Pancreas (tissue), 10 donors: ENCODE data around the gene SHH. TPM values are rescaled to one million over a fixed set of nuclear protein-coding genes. Genes with fewer than 3 reads are reported as not detected.
A peak's percentile ranks its signal among the peaks of the same experiment; 100 is the strongest.

Source experiments
- ATAC-seq, 4 donors: fragments of 200-7000 bp; cut with Tn5 transposase; one replicate each; pipeline versions ENCODE4 v1.8.0 to v1.9.1; 2020; ENCODE audit warnings: mild to moderate bottlenecking in 4 of 4, moderate library complexity in 4 of 4
- DNase-seq, 6 donors: peaks; one replicate each; pipeline ENCODE4 v3.0.0-alpha.2; 2020
- FAIRE-seq: peaks from 2 replicates; lab custom pipeline; 2012; peaks lifted over from hg19 to GRCh38; lab: Jason Lieb, UNC
- H3K27ac ChIP-seq, 4 donors: fragments of 200-600 bp; sonication (generic); 1 replicate in 3 of 4; 2 replicates in 1 of 4; pipeline versions ENCODE4 v1.5.0 to v1.8.0; 2020
- H3K27me3 ChIP-seq, 4 donors: fragments of 200-600 bp; one replicate each; pipeline ENCODE4 v1.8.0; 2021
- H3K36me3 ChIP-seq, 3 donors: fragments of 200-600 bp; sonication (generic) in 1 of 3; one replicate each; pipeline versions ENCODE4 v1.5.0 to v1.8.0; 2020 to 2021
- H3K4me1 ChIP-seq, 3 donors: fragments of 200-600 bp; one replicate each; pipeline ENCODE4 v1.8.0; 2021
- H3K4me3 ChIP-seq, 4 donors: fragments of 200-600 bp; sonication (generic) in 2 of 4; one replicate each; pipeline versions ENCODE4 v1.5.0 to v1.8.0; 2020 to 2021
- H3K9me3 ChIP-seq, 4 donors: fragments of 200-600 bp; one replicate each; pipeline ENCODE4 v1.8.0; 2021
- WGBS, 2 donors: extraction: QIAGEN DNeasy Blood & Tissue Kit; methylation state at CpG; one replicate each; pipeline ENCODE4 v1.1.7; 2013; 5-methylcytosine and 5-hydroxymethylcytosine counted together
- intact Hi-C, 3 donors: fragments of 100-400 bp; cut with DNase I; formaldehyde crosslinking; loops; one replicate each; pipeline versions ENCODE4 v1.11.1 to v1.14.2; 2022
- polyA plus RNA-seq, 2 donors: library from polyadenylated mRNA; stranded (reverse); fragments of 200-250 nt; gene quantifications; one replicate each; pipeline ENCODE4 v1.2.3, GENCODE V29; 2013
- total RNA-seq, 6 donors: library from RNA; stranded (reverse); fragmentation: NEBNext Ultra II Directional in 4 of 6; extraction: Animal tissue kit (Norgen Biotek cat#: 25700) in 4 of 6; gene quantifications; one replicate each; pipeline versions ENCODE4 v1.2.1 to v1.2.4, GENCODE V29; 2021 to 2023
- TF ChIP-seq, protein P1 (sequence below), 4 donors: fragments of 200-600 bp; sonication (generic) in 3 of 4; IDR thresholded peaks; one replicate each; pipeline versions ENCODE4 v1.5.0 to v1.8.0; 2021; ENCODE audit warnings: antibody characterized with exemption in 4 of 4
- donor health status: healthy with polysubstance abuse.
- donor health status: DM: no; HTN: no; CAD: no; lungs with moderate emphysema.
- donor health status: DM: no; HTN: no; CAD: no.
- donor health status: control.
- donor health status: control.
- donor health status: Bipolar disorder and iron deficiency.
- donor health status: DM: yes; HTN: yes; CAD: no.
- donor health status: DM: no; HTN: no; CAD: no.
- donor health status: DM: no; HTN: no; CAD: no.
- donor health status: DM: yes; HTN: yes; CAD: no.

SHH gene
- total and polyA plus RNA-seq, 8 donors, result 0.08 to 0.85 (median 0.26) TPM

DNA sequence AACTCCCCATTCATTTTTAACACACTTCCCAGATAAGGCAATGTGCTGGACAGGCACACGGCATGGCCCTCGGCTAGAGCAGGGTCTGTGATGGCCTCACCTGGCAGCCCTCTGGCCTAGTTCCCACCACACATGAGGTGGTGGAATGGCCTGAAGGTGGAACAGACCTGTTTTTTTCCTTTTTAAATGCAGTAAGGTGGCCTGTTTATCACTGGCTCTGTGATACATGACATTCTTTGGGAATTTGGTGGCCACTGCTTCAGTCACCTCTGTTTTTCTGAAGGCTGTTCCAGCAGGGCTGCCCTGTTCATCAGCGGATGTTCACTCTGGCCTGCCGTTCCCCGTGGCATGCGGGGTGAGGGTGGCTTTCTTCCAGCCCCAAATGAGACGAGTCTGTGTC is 36.6 kb downstream of the SHH start:
- Histone ChIP-seq H3K4me3 (no peak overlapping the region), H3K27ac (no peak overlapping the region), H3K4me1 (no peaks in the 10 kb centered on the region), H3K9me3 (no peaks in the 10 kb centered on the region), H3K36me3 (peaks cover 0 to 66% (median 26%) of the 10 kb centered on the region in 3 donors), H3K27me3 (no peaks in the 10 kb centered on the region)
- no peak for DNase-seq
- ATAC-seq, result no peak
- FAIRE-seq, result no peak
- TF ChIP-seq, protein P1, sequence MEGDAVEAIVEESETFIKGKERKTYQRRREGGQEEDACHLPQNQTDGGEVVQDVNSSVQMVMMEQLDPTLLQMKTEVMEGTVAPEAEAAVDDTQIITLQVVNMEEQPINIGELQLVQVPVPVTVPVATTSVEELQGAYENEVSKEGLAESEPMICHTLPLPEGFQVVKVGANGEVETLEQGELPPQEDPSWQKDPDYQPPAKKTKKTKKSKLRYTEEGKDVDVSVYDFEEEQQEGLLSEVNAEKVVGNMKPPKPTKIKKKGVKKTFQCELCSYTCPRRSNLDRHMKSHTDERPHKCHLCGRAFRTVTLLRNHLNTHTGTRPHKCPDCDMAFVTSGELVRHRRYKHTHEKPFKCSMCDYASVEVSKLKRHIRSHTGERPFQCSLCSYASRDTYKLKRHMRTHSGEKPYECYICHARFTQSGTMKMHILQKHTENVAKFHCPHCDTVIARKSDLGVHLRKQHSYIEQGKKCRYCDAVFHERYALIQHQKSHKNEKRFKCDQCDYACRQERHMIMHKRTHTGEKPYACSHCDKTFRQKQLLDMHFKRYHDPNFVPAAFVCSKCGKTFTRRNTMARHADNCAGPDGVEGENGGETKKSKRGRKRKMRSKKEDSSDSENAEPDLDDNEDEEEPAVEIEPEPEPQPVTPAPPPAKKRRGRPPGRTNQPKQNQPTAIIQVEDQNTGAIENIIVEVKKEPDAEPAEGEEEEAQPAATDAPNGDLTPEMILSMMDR (IDR thresholded peaks at IDR 0.05), result no peak
- 89 to 91% methylated on average over 7 of the region's 7 CpGs for WGBS, 2 donors
- intact Hi-C loops, result no loop called here

DNA sequence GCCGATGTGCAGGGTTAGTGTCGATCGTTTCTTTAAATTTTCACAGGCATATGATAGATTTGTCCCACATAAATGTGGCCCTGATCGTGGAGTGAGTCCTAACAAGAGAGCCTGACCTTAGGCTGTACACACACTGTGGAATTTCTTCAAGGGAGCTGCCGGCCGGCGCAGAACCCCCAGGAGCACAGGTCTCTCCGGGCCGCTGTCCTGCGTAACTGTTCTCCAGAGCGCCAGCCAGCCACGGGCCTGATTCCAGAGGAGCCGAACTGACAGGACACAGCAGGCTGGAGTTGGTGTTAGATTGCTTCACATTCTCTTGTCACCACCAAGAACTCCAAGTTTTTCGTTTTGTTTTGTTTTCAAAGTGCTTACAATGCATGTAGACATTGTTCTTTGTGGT is 37.3 kb downstream of the SHH start:
- TF ChIP-seq, protein P1 (IDR thresholded peaks at IDR 0.05), result no peak
- Histone ChIP-seq H3K27ac (no peak overlapping the region), H3K9me3 (no peaks in the 10 kb centered on the region), H3K4me1 (no peaks in the 10 kb centered on the region), H3K4me3 (no peak overlapping the region), H3K36me3 (peaks cover 0 to 68% (median 25%) of the 10 kb centered on the region in 3 donors), H3K27me3 (no peaks in the 10 kb centered on the region)
- intact Hi-C loops, result no loop called here
- no peak for DNase-seq
- WGBS, 2 donors, result 93 to 94% methylated on average over 14 of the region's 14 CpGs
- FAIRE-seq, result no peak
- ATAC-seq, result no peak

DNA sequence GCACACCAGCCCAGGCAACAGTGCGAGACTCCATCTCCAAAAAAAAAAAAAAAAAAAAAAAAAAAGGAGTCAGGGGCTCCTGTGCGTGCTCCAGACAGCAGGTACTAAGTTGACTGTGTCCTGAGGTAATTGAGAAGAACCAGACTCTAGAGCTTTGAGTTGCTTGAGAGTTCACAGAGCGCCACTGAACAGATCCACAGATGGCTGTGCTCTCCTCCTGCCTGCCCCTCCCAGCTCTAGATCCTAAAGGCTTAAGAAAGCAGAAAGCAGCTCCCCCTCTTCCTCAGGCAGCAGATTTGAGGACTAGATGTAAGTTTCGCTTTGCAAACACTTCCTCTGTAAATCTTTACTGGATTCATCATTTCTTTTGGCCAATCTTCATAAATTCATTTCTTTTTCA is 38.7 kb downstream of the SHH start:
- FAIRE-seq (no peak), DNase-seq (no peak), ATAC-seq (no peak)
- no peak overlapping the region for H3K4me3 ChIP-seq
- TF ChIP-seq, protein P1 (IDR thresholded peaks at IDR 0.05), result no peak
- no peak overlapping the region for H3K27ac ChIP-seq
- 97 to 99% methylated on average over 4 of the region's 4 CpGs for WGBS, 2 donors
- H3K27me3 ChIP-seq, result no peaks in the 10 kb centered on the region
- no peaks in the 10 kb centered on the region for H3K4me1 ChIP-seq
- H3K9me3 ChIP-seq, result no peaks in the 10 kb centered on the region
- H3K36me3 ChIP-seq, result peaks cover 7 to 79% (median 33%) of the 10 kb centered on the region in 3 donors
- intact Hi-C loops, result no loop called here

DNA sequence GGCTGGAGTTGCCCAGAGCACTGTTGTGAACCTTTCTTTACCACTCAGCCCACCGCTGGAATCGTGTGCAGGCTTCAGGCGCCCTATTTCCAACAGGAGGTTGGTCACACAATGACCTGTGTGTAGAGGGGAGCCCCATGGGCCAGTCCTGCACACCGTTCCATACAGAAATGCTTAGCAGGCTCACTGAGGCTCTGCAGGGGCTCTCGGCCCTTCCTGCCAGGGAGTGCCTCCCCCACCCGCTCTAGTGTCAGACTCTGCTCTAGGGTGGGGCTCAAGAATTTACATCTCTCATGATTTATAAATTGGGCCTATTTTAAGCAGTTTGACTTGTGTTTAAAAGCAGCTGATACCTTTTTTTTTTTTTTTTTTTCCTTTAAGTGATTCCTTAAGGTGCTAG is 42.0 kb downstream of the SHH start:
- 93% methylated on average over 6 of the region's 6 CpGs for WGBS, 2 donors
- H3K4me1 ChIP-seq, result no peaks in the 10 kb centered on the region
- DNase-seq (no peak), FAIRE-seq (no peak), ATAC-seq (no peak)
- H3K4me3 ChIP-seq, result no peak overlapping the region
- no peaks in the 10 kb centered on the region for H3K9me3 ChIP-seq
- TF ChIP-seq, protein P1 (IDR thresholded peaks at IDR 0.05), result no peak
- H3K27me3 ChIP-seq, result no peaks in the 10 kb centered on the region
- intact Hi-C loops, result no loop called here
- no peak overlapping the region for H3K27ac ChIP-seq
- peaks cover 7 to 75% (median 34%) of the 10 kb centered on the region in 3 donors for H3K36me3 ChIP-seq

DNA sequence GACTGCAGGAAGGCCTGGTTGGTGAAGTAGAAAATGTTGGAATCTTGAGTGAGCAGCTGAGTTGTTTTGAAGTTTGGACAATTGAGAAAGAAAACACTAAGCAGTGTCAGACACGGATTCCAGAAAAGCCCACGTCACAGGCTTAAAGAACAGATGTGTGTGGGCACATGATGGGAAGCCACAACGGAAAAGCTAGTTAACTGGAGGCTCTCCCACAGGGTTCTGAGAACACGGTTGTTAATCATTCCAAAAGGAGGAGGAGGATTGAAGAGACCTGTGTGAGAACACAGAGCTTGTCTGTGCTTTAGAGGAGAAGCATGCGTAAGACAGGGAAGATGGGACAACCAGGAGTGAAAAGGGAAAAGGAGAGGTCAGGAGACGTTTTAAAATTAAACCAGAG is 42.6 kb downstream of the SHH start:
- DNase-seq (no peak), ATAC-seq (peak in 2 of 4 donors; percentile 14 to 15), FAIRE-seq (no peak)
- Histone ChIP-seq H3K27ac (no peak overlapping the region), H3K4me1 (no peaks in the 10 kb centered on the region), H3K9me3 (no peaks in the 10 kb centered on the region), H3K4me3 (no peak overlapping the region), H3K27me3 (no peaks in the 10 kb centered on the region), H3K36me3 (peaks cover 7 to 75% (median 28%) of the 10 kb centered on the region in 3 donors)
- intact Hi-C loops, result loop anchor here in 2 of 3 donors (10.0 kb wide), 2 partner anchors 355 to 385 kb away; no protein-coding TSS in a partner anchor
- TF ChIP-seq, protein P1 (IDR thresholded peaks at IDR 0.05), result no peak
- 81 to 85% methylated on average over 6 of the region's 6 CpGs for WGBS, 2 donors
